Trophoblast cell (in vitro differentiated cells and primary cell): ENCODE results near the gene TSPAN4.

Source experiments
- DNase-seq, 2 donors: peaks; one replicate each; pipeline ENCODE4 v3.0.0-alpha.2; 2016
- H2AFZ ChIP-seq: 2 replicates; pipeline ENCODE4 v1.6.1; 2013; ENCODE audit warnings: low read length, moderate library complexity, mild to moderate bottlenecking; ENCODE audit not compliant: insufficient read depth, poor library complexity
- H2AK5ac ChIP-seq: 2 replicates; pipeline ENCODE4 v1.6.1; 2013; ENCODE audit warnings: mild to moderate bottlenecking, low read length
- H2BK120ac ChIP-seq: 2 replicates; pipeline ENCODE4 v1.6.1; 2013; ENCODE audit warnings: low read length, mild to moderate bottlenecking, moderate library complexity; ENCODE audit not compliant: insufficient read depth, poor library complexity
- H2BK12ac ChIP-seq: 2 replicates; pipeline ENCODE4 v1.6.1; 2013; ENCODE audit warnings: mild to moderate bottlenecking, low read length, moderate library complexity
- H2BK5ac ChIP-seq: 2 replicates; pipeline ENCODE4 v1.6.1; 2013; ENCODE audit warnings: low read length, low read depth, moderate library complexity, mild to moderate bottlenecking; ENCODE audit not compliant: poor library complexity
- H3K14ac ChIP-seq: 2 replicates; pipeline ENCODE4 v1.6.1; 2013; ENCODE audit warnings: mild to moderate bottlenecking, low read length
- H3K18ac ChIP-seq: 2 replicates; pipeline ENCODE4 v1.6.1; 2013; ENCODE audit warnings: mild to moderate bottlenecking, low read length
- H3K23ac ChIP-seq: 2 replicates; pipeline ENCODE4 v1.6.1; 2013; ENCODE audit warnings: low read length
- H3K27ac ChIP-seq: 2 replicates; pipeline ENCODE4 v1.5.1; 2013; ENCODE audit warnings: low read depth, mild to moderate bottlenecking, inconsistent platforms, low read length, moderate library complexity
- H3K27me3 ChIP-seq: 2 replicates; pipeline ENCODE4 v1.6.1; 2013; ENCODE audit warnings: inconsistent platforms, mild to moderate bottlenecking, low read length, moderate library complexity; ENCODE audit not compliant: insufficient read depth
- H3K36me3 ChIP-seq, 2 experiments: 1 replicate in 1 of 2; 2 replicates in 1 of 2; pipeline ENCODE4 v1.6.1; 2013; ENCODE audit warnings: low read length in 2 of 2, mild to moderate bottlenecking in 2 of 2, moderate library complexity in 1 of 2; ENCODE audit not compliant: insufficient read depth in 2 of 2, control insufficient read depth in 1 of 2
- H3K4ac ChIP-seq: 2 replicates; pipeline ENCODE4 v1.6.1; 2013; ENCODE audit warnings: low read depth, mild to moderate bottlenecking, low read length, moderate library complexity
- H3K4me1 ChIP-seq, 2 experiments: 1 replicate in 1 of 2; 2 replicates in 1 of 2; pipeline ENCODE4 v1.6.1; 2013; ENCODE audit warnings: low read length in 2 of 2, mild to moderate bottlenecking in 2 of 2, moderate library complexity in 1 of 2; ENCODE audit not compliant: insufficient read depth in 2 of 2, control insufficient read depth in 1 of 2
- H3K4me2 ChIP-seq: 2 replicates; pipeline ENCODE4 v1.6.1; 2013; ENCODE audit warnings: inconsistent platforms, mild to moderate bottlenecking, low read length, moderate library complexity
- H3K4me3 ChIP-seq: 2 replicates; pipeline ENCODE4 v1.5.1; 2013; ENCODE audit warnings: mild to moderate bottlenecking, low read depth, low read length, inconsistent platforms
- H3K79me1 ChIP-seq: one replicate; pipeline ENCODE4 v1.6.1; 2013; ENCODE audit warnings: low read length
- H3K79me2 ChIP-seq: 2 replicates; pipeline ENCODE4 v1.6.1; 2013; ENCODE audit warnings: low read length, mild to moderate bottlenecking; ENCODE audit not compliant: control insufficient read depth, insufficient read depth, poor library complexity
- H3K9ac ChIP-seq: 2 replicates; pipeline ENCODE4 v1.6.1; 2013; ENCODE audit warnings: mild to moderate bottlenecking, low read length
- H3K9me3 ChIP-seq: 2 replicates; pipeline ENCODE4 v1.6.1; 2013; ENCODE audit warnings: low read depth, mild to moderate bottlenecking, control low read depth, inconsistent platforms, low read length; ENCODE audit not compliant: insufficient read depth
- H4K12ac ChIP-seq: 2 replicates; pipeline ENCODE4 v1.6.1; 2013; ENCODE audit warnings: low read depth, mild to moderate bottlenecking, low read length, moderate library complexity
- H4K8ac ChIP-seq: 2 replicates; pipeline ENCODE4 v1.6.1; 2013; ENCODE audit warnings: low read depth, mild to moderate bottlenecking, low read length, moderate library complexity
- H4K91ac ChIP-seq: one replicate; pipeline ENCODE4 v1.6.1; 2013; ENCODE audit warnings: low read depth, mild to moderate bottlenecking, low read length, moderate library complexity
- WGBS: extraction: QIAGEN DNeasy Blood & Tissue Kit; methylation state at CpG from one replicate; pipeline ENCODE4 v1.1.7; 2013; ENCODE audit warnings: missing lambda C conversion rate; ENCODE audit not compliant: insufficient read length, insufficient coverage; ENCODE audit errors: extremely low coverage; 5-methylcytosine and 5-hydroxymethylcytosine counted together

Gene TSPAN4

GRCh38 chr11:899724-900123 is 57.1 kb downstream of the TSPAN4 start:
- Histone ChIP-seq H3K36me3 (peaks cover 63 to 66% of the 10 kb centered on the region in 2 experiments), H3K79me2 (no peaks in the 10 kb centered on the region), H3K14ac (no peak overlapping the region), H4K12ac (no peak overlapping the region), H2BK120ac (no peak overlapping the region), H4K8ac (no peak overlapping the region), H3K4me2 (no peak overlapping the region), H2AK5ac (no peak overlapping the region), H3K9me3 (peaks cover 2% of the 10 kb centered on the region), H2AFZ (no peak overlapping the region), H2BK5ac (no peak overlapping the region), H3K79me1 (no peaks in the 10 kb centered on the region), H3K4me3 (no peak overlapping the region), H3K9ac (no peak overlapping the region), H3K23ac (no peak overlapping the region), H3K18ac (no peak overlapping the region), H3K27ac (no peak overlapping the region), H4K91ac (no peak overlapping the region), H3K27me3 (no peaks in the 10 kb centered on the region), H3K4me1 (no peaks in the 10 kb centered on the region), H3K4ac (no peak overlapping the region), H2BK12ac (no peak overlapping the region)
- no CpG with 5 or more reads among the region's 11 CpGs for WGBS
- no peak for DNase-seq

- Histone ChIP-seq H3K14ac (no peak overlapping the region), H3K18ac (no peak overlapping the region), H3K4me3 (no peak overlapping the region), H2AFZ (no peak overlapping the region), H4K91ac (no peak overlapping the region), H3K23ac (no peak overlapping the region), H3K9ac (no peak overlapping the region), H2AK5ac (no peak overlapping the region), H3K9me3 (peaks cover 2% of the 10 kb centered on the region), H2BK120ac (no peak overlapping the region), H2BK12ac (no peak overlapping the region), H3K27me3 (no peaks in the 10 kb centered on the region), H3K79me1 (no peaks in the 10 kb centered on the region), H3K79me2 (no peaks in the 10 kb centered on the region), H3K4ac (no peak overlapping the region), H3K4me2 (no peak overlapping the region), H2BK5ac (no peak overlapping the region), H4K12ac (no peak overlapping the region), H3K4me1 (no peaks in the 10 kb centered on the region), H3K36me3 (peaks cover 67% of the 10 kb centered on the region in 2 experiments), H3K27ac (no peak overlapping the region), H4K8ac (no peak overlapping the region)
- no CpG with 5 or more reads among the region's 7 CpGs for WGBS
- no peak for DNase-seq
Observed at GRCh38 chr11:900545-900944, 57.9 kb downstream of the TSPAN4 start.

- Histone ChIP-seq H2BK120ac (no peak overlapping the region), H3K14ac (no peak overlapping the region), H3K4me1 (no peaks in the 10 kb centered on the region), H4K91ac (no peak overlapping the region), H3K27ac (no peak overlapping the region), H3K79me1 (no peaks in the 10 kb centered on the region), H3K4me3 (no peak overlapping the region), H3K27me3 (no peaks in the 10 kb centered on the region), H2BK12ac (no peak overlapping the region), H3K4me2 (no peak overlapping the region), H3K18ac (no peak overlapping the region), H2AFZ (no peak overlapping the region), H3K9me3 (peaks cover 2% of the 10 kb centered on the region), H3K9ac (no peak overlapping the region), H4K8ac (no peak overlapping the region), H3K4ac (no peak overlapping the region), H3K23ac (no peak overlapping the region), H2BK5ac (no peak overlapping the region), H2AK5ac (no peak overlapping the region), H4K12ac (no peak overlapping the region), H3K79me2 (no peaks in the 10 kb centered on the region), H3K36me3 (peaks cover 67 to 70% of the 10 kb centered on the region in 2 experiments)
- WGBS, result no CpG with 5 or more reads among the region's 19 CpGs
- DNase-seq, result no peak
Observed at GRCh38 chr11:901452-902061, 58.9 kb downstream of the TSPAN4 start.

- WGBS, result no CpG with 5 or more reads among the region's 7 CpGs
- no peak overlapping the region for H2AFZ ChIP-seq
- no peak overlapping the region for H3K4me2 ChIP-seq
- no peak overlapping the region for H2BK5ac ChIP-seq
- peaks cover 2% of the 10 kb centered on the region for H3K9me3 ChIP-seq
- H3K79me1 ChIP-seq, result no peaks in the 10 kb centered on the region
- no peak overlapping the region for H4K8ac ChIP-seq
- no peak overlapping the region for H2BK120ac ChIP-seq
- no peak overlapping the region for H2AK5ac ChIP-seq
- H3K4me3 ChIP-seq, result no peak overlapping the region
- peaks cover 0 to 1% of the 10 kb centered on the region in 2 experiments for H3K4me1 ChIP-seq
- no peak overlapping the region for H3K27ac ChIP-seq
- no peak overlapping the region for H3K23ac ChIP-seq
- H2BK12ac ChIP-seq, result no peak overlapping the region
- no peak overlapping the region for H4K91ac ChIP-seq
- no peak overlapping the region for H3K14ac ChIP-seq
- no peak overlapping the region for H3K9ac ChIP-seq
- no peaks in the 10 kb centered on the region for H3K79me2 ChIP-seq
- no peak overlapping the region for H3K18ac ChIP-seq
- H3K4ac ChIP-seq, result no peak overlapping the region
- no peaks in the 10 kb centered on the region for H3K27me3 ChIP-seq
- DNase-seq, result no peak
- H3K36me3 ChIP-seq, result peaks cover 58 to 62% of the 10 kb centered on the region in 2 experiments
- no peak overlapping the region for H4K12ac ChIP-seq
Observed at GRCh38 chr11:904380-904779, 61.7 kb downstream of the TSPAN4 start.
